ENCODE results near the gene SMTN. TPM values are rescaled to one million over a fixed set of nuclear protein-coding genes. Genes with fewer than 3 reads are reported as not detected.
A peak's percentile ranks its signal among the peaks of the same experiment; 100 is the strongest.

Gene SMTN
- total and polyA plus RNA-seq, 4 experiments from 2014 or later, result 0.34 to 1.7 (median 1.2) TPM

DNA sequence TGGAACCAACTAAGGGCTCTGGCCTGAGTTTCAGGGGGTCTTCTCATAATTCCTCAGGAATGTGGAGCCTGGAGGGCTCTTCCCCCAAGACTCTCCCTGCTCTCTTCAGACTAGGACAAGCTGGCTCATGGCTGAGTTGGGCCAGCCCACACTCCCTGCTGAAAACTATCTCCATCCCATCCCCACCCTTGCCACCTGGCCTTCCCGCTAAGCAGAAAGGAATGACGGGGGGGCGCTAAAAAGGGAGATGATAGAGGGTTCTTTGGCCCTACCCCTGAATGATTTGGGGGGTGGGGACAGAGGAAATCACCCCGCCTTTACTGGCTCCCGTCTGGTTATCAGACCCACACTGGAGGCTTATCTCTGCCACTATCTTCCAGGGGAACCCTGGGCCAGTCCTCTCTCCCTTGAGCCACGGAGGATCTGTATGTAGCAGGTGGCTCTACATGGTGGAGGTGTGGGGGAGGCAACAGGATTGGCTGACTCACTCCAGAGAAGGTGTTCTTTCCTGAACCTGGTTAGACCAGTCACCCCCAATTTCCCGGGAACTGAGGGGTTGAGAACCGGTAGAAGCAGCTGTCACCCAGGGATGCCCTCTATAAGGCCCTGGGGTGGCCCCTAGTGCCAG is 5.7 kb downstream of the SMTN start:
- Histone ChIP-seq H3K27ac (ENCODE audit: low read depth, low read length) (no peak overlapping the region), H3K4me1 (ENCODE audit: insufficient read depth, low read length) (peaks cover 31% of the 10 kb centered on the region), H3K4me3 (ENCODE audit: low read length in 2 of 2) (no peak overlapping the region), H3K27me3 (ENCODE audit: insufficient read depth, low read length) (no peaks in the 10 kb centered on the region), H3K9me3 (ENCODE audit: control insufficient read depth in 1 of 2, low read length in 2 of 2) (no peaks in the 10 kb centered on the region), H3K36me3 (ENCODE audit: insufficient read depth, low read length) (no peaks in the 10 kb centered on the region)
- peak overlapping the region in 3 of 7 donors; percentile 27 to 46 (median 42) for H3K27ac Mint-ChIP-seq
- H3K36me3 Mint-ChIP-seq, result no peaks in the 10 kb centered on the region
- intact Hi-C loops (cut with micrococcal nuclease), result loop anchor here (5.0 kb wide), 1 partner anchor 225 kb away; no protein-coding TSS in a partner anchor
- H3K4me1 Mint-ChIP-seq, result peaks cover 15 to 25% (median 20%) of the 10 kb centered on the region in 4 donors
- no peaks in the 10 kb centered on the region for H3K27me3 Mint-ChIP-seq
- no peaks in the 10 kb centered on the region for H3K9me3 Mint-ChIP-seq
- ChIA-PET POLR2A (ENCODE audit: partially characterized antibody) (interaction anchor here (2.3 kb wide), 1 partner anchor 20 kb away, joined by 18 read pairs; the partner anchor contains the start of gene SELENOM), CTCF (ENCODE audit: partially characterized antibody) (interaction anchor here (0.9 to 5.9 kb wide), 7 partner anchors 22 to 144 kb away, joined by 3 to 54 read pairs (median 4); partner anchors contain the start of gene SELENOM)
- DNase-seq, result no peak
- H3K4me3 Mint-ChIP-seq, result peak overlapping the region in 1 of 8 donors; percentile 32

DNA sequence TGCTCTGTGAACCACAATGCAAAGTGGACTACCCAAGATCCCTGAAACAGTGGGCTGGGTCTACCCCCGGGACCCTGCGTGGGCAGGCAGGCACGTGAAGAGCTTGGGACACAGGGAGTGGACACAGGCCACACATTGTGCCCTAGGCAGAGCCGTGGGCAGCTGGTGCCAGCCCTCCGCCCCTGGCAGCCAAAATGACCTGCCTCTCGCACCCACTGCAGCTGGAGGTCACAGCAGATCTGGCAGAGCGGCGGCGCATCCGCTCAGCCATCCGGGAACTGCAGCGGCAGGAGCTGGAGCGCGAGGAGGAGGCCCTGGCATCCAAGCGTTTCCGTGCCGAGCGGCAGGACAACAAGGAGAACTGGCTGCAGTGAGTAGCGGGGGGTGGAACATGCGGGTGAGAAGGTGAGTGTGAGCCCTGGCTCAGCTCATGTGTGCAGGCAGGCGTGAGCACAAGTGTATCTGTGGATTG is 6.7 kb downstream of the SMTN start:
- H3K9me3 Mint-ChIP-seq, result no peaks in the 10 kb centered on the region
- Histone ChIP-seq H3K27ac (ENCODE audit: low read depth, low read length) (no peak overlapping the region), H3K36me3 (ENCODE audit: insufficient read depth, low read length) (no peaks in the 10 kb centered on the region), H3K27me3 (ENCODE audit: insufficient read depth, low read length) (no peaks in the 10 kb centered on the region), H3K4me1 (ENCODE audit: insufficient read depth, low read length) (peaks cover 21% of the 10 kb centered on the region), H3K9me3 (ENCODE audit: control insufficient read depth in 1 of 2, low read length in 2 of 2) (no peaks in the 10 kb centered on the region), H3K4me3 (ENCODE audit: low read length in 2 of 2) (no peak overlapping the region)
- H3K27me3 Mint-ChIP-seq, result no peaks in the 10 kb centered on the region
- intact Hi-C loops (cut with micrococcal nuclease), result loop anchor here (2.0 to 5.0 kb wide), 2 partner anchors 185 to 225 kb away; no protein-coding TSS in a partner anchor
- peaks cover 7 to 16% (median 11%) of the 10 kb centered on the region in 4 donors for H3K4me1 Mint-ChIP-seq
- POLR2A ChIA-PET (ENCODE audit: partially characterized antibody), result interaction anchor here (1.6 kb wide), 1 partner anchor 204 kb away, joined by 5 read pairs; the partner anchor contains the start of gene PIK3IP1
- no peaks in the 10 kb centered on the region for H3K36me3 Mint-ChIP-seq
- H3K4me3 Mint-ChIP-seq, result no peak overlapping the region
- CTCF ChIA-PET (ENCODE audit: partially characterized antibody), result interaction anchor here (1.0 to 5.9 kb wide), 7 partner anchors 21 to 326 kb away, joined by 3 to 54 read pairs (median 4); partner anchors contain the start of gene SELENOM
- DNase-seq, result no peak
- H3K27ac Mint-ChIP-seq, result peak overlapping the region in 1 of 7 donors; percentile 29

DNA sequence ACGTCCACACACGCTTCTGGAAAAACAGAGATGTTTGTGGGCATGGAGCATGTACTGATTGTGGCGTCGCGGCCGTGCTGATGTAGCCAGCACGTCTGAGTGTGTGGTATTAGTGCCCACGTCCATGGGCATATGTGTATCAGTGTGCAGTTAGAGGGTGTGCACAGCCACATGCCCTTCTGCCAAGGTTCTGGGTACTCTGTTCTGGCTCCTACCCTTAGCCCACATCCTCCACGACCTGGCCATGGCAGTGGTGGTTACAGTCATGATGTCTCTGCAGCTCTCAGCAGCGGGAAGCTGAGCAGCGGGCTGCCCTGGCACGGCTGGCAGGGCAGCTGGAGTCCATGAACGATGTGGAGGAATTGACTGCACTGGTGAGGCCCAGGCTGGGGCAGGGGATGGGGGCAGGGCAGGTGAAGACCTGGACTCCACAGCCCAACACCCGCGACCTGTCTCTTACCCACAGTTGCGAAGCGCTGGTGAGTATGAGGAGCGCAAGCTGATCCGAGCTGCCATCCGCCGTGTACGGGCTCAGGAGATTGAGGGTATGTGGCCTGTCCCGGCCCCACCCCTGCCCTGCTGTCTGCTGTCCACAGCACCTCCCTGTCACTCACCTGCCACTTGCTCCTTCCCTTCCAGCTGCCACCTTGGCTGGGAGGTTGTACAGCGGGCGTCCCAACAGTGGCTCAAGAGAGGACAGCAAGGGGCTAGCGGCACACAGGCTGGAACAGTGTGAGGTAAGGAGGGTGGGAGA is 7.3 kb downstream of the SMTN start:
- no peaks in the 10 kb centered on the region for H3K27me3 Mint-ChIP-seq
- H3K4me3 Mint-ChIP-seq, result no peak overlapping the region
- peaks cover 15% of the 10 kb centered on the region for H3K4me1 ChIP-seq (ENCODE audit: insufficient read depth, low read length)
- H3K27me3 ChIP-seq (ENCODE audit: insufficient read depth, low read length), result no peaks in the 10 kb centered on the region
- POLR2A ChIA-PET (ENCODE audit: partially characterized antibody), result interaction anchor here (1.6 kb wide), 1 partner anchor 204 kb away, joined by 5 read pairs; the partner anchor contains the start of gene PIK3IP1
- H3K36me3 ChIP-seq (ENCODE audit: insufficient read depth, low read length), result no peaks in the 10 kb centered on the region
- no peak overlapping the region for H3K27ac ChIP-seq (ENCODE audit: low read depth, low read length)
- H3K36me3 Mint-ChIP-seq, result no peaks in the 10 kb centered on the region
- H3K9me3 Mint-ChIP-seq, result no peaks in the 10 kb centered on the region
- no peaks in the 10 kb centered on the region for H3K9me3 ChIP-seq (ENCODE audit: control insufficient read depth in 1 of 2, low read length in 2 of 2)
- peaks cover 6 to 11% (median 9%) of the 10 kb centered on the region in 4 donors for H3K4me1 Mint-ChIP-seq
- intact Hi-C loops (cut with micrococcal nuclease), result loop anchor here (2.0 to 5.0 kb wide), 2 partner anchors 184 to 224 kb away; no protein-coding TSS in a partner anchor
- CTCF ChIA-PET (ENCODE audit: partially characterized antibody), result interaction anchor here (0.6 to 4.2 kb wide), 7 partner anchors 20 to 1502 kb away, joined by 3 to 26 read pairs (median 4); partner anchors contain the start of gene SELENOM
- DNase-seq, result peak in 1 of 5 donors; percentile 27
- no peak overlapping the region for H3K4me3 ChIP-seq (ENCODE audit: low read length in 2 of 2)
- no peak overlapping the region for H3K27ac Mint-ChIP-seq

DNA sequence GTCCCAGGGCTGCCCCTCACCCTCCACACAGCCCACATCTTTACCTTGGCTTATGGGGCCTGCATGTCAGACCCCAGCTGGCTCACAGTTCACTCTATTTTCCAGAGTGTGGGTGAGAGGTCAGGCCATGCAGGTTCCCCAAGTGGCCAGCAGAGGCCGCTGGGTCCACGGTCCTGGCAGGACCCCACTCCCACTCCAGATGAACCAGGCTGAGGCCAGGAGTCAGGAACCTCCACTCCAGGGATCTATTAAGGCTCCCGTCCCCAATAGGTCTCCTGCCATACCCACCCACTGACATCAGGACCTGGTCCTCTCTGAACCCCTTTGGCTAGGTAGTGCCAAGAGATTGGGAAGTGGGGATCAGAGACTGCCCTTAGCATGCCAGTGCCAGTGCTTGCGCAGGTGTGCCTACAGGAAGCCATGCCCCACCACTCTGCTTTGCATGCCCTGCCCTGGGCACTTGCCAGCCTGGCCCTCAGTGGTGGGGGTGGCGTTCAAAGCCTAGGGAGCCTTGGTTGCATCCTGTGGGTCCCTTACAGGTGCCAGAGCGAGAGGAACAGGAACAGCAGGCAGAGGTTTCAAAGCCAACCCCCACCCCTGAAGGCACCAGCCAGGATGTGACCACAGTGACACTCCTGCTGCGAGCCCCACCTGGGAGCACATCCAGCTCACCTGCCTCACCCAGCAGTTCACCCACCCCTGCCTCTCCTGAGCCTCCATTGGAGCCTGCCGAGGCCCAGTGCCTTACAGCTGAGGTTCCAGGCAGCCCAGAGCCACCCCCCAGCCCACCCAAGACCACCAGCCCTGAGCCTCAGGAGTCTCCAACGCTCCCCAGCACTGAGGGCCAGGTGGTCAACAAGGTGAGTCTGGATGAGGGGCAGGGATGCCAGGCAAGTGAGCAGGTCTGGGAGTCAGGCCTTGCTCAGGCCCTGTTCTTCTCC is 8.3 kb downstream of the SMTN start:
- intact Hi-C loops (cut with micrococcal nuclease), result loop anchor here (1.0 to 5.0 kb wide), 3 partner anchors 142 to 223 kb away; no protein-coding TSS in a partner anchor
- no peaks in the 10 kb centered on the region for H3K27me3 Mint-ChIP-seq
- H3K27ac Mint-ChIP-seq, result peak overlapping the region in 2 of 7 donors; percentile 41 to 70
- H3K36me3 Mint-ChIP-seq, result no peaks in the 10 kb centered on the region
- Histone ChIP-seq H3K27me3 (ENCODE audit: insufficient read depth, low read length) (no peaks in the 10 kb centered on the region), H3K27ac (ENCODE audit: low read depth, low read length) (no peak overlapping the region), H3K36me3 (ENCODE audit: insufficient read depth, low read length) (no peaks in the 10 kb centered on the region), H3K9me3 (ENCODE audit: control insufficient read depth in 1 of 2, low read length in 2 of 2) (no peaks in the 10 kb centered on the region), H3K4me3 (ENCODE audit: low read length in 2 of 2) (no peak overlapping the region), H3K4me1 (ENCODE audit: insufficient read depth, low read length) (peaks cover 5% of the 10 kb centered on the region)
- ChIA-PET POLR2A (ENCODE audit: partially characterized antibody) (interaction anchor here (1.6 kb wide), 1 partner anchor 203 kb away, joined by 5 read pairs; the partner anchor contains the start of gene PIK3IP1), CTCF (ENCODE audit: partially characterized antibody) (interaction anchor here (0.6 to 4.2 kb wide), 7 partner anchors 19 to 1503 kb away, joined by 3 to 26 read pairs (median 4); partner anchors contain the start of gene SELENOM)
- DNase-seq, result peak; percentile 30 to 39 (median 32)
- H3K4me1 Mint-ChIP-seq, result peaks cover under 1 to 2% (median 1%) of the 10 kb centered on the region in 4 donors
- H3K4me3 Mint-ChIP-seq, result no peak overlapping the region
- no peaks in the 10 kb centered on the region for H3K9me3 Mint-ChIP-seq

DNA sequence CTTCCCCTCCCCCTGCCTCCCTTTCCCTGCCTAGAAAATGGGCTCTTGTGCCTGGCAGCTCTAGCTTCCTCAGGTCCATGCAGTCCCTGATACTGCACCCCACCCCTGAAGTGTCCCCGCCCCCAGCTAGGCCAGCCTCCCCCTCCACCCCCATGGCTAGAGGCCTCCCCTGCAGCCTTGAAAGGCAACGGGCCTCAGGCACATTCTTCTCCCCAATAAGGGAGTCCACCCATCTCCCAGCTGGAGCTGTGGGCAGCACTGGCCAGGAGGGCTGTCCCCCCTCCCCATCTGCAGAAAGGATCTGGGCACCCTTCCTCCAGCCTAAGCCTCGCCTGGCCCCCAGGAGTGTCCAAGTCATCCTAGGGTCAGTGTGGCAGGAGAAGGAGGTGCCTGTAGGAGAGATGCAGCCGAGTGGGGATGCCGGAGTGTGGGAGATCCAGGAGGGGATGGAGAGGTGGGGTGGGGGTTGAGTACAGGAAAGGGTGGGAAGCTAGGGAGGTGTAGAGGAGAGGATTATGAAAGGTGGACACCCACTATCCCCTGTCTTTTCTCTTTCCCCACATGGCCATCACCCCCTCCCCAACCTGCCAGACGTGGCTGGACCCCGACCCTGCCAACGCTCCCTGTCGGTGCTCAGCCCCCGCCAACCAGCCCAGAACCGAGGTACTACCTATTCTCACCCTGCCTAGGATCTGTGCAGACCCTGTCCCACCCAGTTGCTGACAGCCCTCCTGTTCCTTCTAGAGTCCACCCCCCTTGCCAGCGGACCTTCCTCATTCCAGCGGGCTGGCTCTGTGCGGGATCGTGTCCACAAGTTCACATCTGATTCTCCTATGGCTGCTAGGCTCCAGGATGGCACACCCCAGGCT is 9.3 kb downstream of the SMTN start:
- ChIA-PET POLR2A (ENCODE audit: partially characterized antibody) (no interaction called here), CTCF (ENCODE audit: partially characterized antibody) (interaction anchor here (1.6 to 4.2 kb wide), 2 partner anchors 140 to 183 kb away, joined by 4 to 26 read pairs; no protein-coding TSS in a partner anchor)
- peaks cover 0 to 2% (median 0%) of the 10 kb centered on the region in 4 donors for H3K4me1 Mint-ChIP-seq
- H3K27ac Mint-ChIP-seq, result no peak overlapping the region
- H3K4me3 ChIP-seq (ENCODE audit: low read length in 2 of 2), result no peak overlapping the region
- no peaks in the 10 kb centered on the region for H3K36me3 ChIP-seq (ENCODE audit: insufficient read depth, low read length)
- DNase-seq, result no peak
- intact Hi-C loops (cut with micrococcal nuclease), result no loop called here
- no peaks in the 10 kb centered on the region for H3K27me3 ChIP-seq (ENCODE audit: insufficient read depth, low read length)
- H3K27ac ChIP-seq (ENCODE audit: low read depth, low read length), result no peak overlapping the region
- no peak overlapping the region for H3K4me3 Mint-ChIP-seq
- H3K27me3 Mint-ChIP-seq, result no peaks in the 10 kb centered on the region
- no peaks in the 10 kb centered on the region for H3K9me3 Mint-ChIP-seq
- no peaks in the 10 kb centered on the region for H3K9me3 ChIP-seq (ENCODE audit: control insufficient read depth in 1 of 2, low read length in 2 of 2)
- no peaks in the 10 kb centered on the region for H3K36me3 Mint-ChIP-seq
- H3K4me1 ChIP-seq (ENCODE audit: insufficient read depth, low read length), result peaks cover 2% of the 10 kb centered on the region
